Measurements from ENCODE around the gene TBC1D16. TPM values are rescaled to one million over a fixed set of nuclear protein-coding genes. Genes with fewer than 3 reads are reported as not detected.

Gene TBC1D16
- total RNA-seq, 2 donors from 2014 or later: 12.9 to 17.6 TPM

DNA sequence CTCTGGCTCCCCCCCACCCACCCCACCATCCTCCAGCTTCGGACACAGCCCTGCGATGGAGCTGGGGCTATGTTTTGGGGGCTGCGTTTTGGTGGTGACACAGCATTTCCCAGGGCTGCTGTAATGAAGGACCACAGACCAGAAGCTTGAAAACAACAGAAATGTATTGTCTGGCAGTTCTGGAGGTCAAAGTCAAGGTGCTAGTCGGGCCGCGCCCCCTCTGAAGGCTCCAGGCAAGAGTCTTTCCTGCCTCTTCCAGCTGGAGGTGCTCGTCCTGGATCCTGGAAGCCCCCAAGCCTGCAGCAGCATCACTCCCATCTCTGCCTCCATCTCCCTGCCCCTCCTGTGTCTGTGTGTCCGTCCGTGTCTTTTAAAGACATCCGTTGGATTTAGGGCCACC, 50.8 kb downstream of the TBC1D16 start:
- intact Hi-C loops (cut with DNase I, micrococcal nuclease): no loop called here
- ATAC-seq (no peak), DNase-seq (peak in 1 of 2 donors; percentile 19)

DNA sequence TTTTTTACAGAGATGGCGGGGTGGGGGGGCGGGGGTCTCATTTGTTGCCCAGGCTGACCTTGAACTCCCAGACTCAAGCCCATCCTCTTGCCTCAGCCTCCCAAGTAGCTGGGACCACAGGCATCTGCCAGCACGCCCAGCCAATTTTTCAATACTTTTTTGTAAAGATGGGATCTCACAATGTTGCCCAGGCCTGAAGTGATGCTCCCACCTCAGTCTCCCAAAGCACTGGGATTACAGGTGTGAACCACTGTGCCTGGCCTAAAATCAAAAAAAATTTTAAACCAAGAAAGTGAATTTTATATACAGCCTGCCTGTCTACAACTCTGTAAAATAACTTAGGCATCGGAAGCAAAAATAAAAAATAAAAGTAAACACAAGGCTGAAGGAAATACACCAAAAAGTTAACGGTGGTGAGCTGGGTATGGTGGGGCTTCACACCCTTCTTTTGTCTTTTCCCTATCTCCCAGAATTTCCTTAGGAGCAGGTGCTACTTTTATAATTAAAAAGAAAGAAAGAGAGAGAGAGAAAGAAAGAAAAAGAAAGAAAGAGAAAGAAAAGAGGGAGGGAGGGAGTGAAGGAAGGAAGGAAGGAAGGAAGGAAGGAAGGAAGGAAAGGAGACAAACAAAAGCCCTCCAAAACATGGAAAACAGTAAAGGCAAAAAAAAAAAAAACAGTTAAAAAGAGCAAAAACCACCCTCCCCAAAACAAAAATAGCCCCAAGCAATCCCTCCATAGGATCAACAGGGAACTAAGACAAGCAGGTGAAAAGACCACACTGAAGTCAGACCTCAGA, 51.4 kb downstream of the TBC1D16 start:
- intact Hi-C loops (cut with DNase I, micrococcal nuclease): no loop called here

DNA sequence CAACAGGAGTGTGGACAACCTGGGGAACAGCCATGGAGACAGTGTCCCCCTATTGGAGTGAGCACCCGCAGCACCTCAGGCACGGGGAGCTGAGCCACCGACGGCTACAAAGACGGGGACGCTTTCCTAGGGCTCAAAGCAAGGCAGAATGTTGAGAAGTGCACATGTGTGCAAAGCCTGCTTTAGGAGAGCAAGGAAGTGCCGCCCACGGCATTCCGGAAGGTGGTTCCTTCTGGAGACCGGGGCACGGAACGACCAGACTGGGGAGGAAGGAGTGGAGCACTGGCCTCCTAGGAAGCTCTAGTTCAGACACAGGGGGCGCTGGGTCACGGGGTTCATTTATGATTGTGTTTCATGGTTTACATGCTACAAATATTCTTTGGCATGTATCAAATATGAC, 52.2 kb downstream of the TBC1D16 start:
- intact Hi-C loops (cut with DNase I, micrococcal nuclease): no loop called here
- DNase-seq (peak in 1 of 2 donors; percentile 21), ATAC-seq (no peak)

More for the DNA sequence above, 51.4 kb downstream of the TBC1D16 start:
- DNase-seq (no peak), ATAC-seq (no peak)

DNA sequence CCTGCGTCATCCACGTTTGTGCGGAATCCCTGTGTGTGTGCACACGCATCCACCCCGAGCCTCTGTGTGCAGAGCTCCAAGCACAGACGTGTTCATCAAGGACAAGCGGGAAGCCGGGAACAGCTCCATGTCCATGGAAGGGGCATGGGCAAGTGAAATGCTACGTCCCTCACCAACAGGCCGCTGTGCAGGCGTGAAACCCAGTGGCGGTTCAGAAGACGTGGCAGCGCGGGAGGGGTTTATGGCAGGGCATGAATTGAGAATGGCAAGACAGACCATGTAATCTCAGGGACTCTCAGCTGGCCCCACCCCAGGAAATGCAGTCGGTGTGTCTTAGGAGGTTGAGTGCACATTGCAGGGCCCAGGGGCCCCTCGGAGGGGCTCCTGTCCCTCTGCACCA, 52.7 kb downstream of the TBC1D16 start:
- intact Hi-C loops (cut with DNase I, micrococcal nuclease): no loop called here
- ATAC-seq (no peak), DNase-seq (no peak)

DNA sequence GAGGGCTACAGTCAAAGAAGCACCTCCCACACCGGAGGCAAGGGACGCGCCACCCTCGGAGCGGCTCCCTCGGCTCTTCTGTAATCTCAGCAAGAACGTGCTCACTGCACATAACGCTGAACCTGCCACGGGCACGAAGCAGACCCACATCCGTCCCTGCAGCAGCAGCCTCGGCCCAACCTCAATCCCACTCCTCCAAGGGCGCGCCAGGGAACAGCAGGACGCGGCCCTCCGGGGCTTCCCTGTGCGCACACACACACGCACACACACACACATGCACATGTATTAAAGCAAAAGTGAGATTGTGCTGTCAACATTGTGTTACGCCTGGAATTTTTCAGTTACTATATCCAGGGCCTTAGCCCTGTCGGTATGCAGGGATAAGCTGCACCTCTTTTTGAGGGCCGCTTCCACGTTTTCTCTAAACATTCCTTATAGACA, 54.0 kb downstream of the TBC1D16 start:
- ATAC-seq (no peak), DNase-seq (peak in 1 of 2 donors; percentile 8)
- intact Hi-C loops (cut with DNase I, micrococcal nuclease): no loop called here

DNA sequence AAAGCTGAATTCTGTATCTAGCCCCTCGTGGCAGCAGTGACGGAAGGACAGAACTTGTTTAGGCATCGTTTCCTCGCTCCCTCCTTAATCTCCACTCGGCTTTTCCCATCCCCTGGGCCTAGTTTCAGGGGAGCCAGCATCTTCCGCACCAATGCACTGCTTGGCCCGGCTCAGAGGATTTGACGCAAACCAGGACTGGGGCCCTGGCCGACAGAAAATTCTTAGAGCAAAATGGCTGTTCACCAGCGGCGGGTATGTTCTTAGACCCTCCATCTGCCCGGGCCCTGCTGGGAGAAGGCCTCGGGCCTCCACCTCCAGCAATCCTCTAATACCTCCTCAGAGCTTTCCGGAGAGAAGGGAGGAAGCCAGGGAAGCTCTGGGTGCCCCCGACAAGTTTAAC, 54.6 kb downstream of the TBC1D16 start:
- DNase-seq (no peak), ATAC-seq (no peak)
- intact Hi-C loops (cut with DNase I, micrococcal nuclease): no loop called here

DNA sequence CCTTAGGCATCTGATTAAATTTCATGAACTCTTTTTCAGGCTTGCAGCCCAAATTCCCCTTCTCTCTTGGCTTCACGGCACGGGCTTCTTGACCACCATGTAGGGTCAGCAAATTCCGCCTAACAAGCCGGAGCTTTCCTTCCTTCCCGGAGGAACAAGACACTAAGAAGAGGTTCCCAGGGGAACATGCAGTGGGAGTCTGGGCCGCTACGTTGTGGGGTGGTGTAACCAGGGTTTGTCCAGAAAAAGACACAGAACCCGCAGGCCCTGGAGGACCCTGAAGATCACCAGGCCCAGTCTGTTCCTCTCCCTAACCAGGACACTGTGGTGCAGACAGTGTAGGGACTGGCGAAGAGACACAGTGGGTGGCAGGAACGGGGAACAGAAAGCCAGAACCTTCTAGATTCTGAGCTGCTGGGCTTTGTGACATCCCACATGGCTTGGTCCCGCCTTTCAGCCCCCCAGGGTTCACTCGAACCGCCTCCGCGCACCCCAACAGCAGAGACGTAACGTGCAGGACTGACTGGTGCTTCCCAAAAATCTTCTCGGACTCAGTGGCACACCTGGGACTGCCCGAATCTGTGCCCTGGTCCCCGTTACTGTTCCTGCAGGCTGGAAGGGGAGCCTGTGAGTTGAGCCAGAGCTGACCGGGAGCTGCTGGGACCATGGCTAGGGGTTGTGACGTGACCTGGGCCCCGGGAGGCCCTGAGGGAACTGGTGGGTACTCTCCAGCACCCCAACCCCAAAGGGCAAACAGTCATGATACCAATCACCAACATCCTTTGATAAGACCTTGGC, 55.2 kb downstream of the TBC1D16 start:
- intact Hi-C loops (cut with DNase I, micrococcal nuclease): no loop called here
- DNase-seq (no peak), ATAC-seq (no peak)

DNA sequence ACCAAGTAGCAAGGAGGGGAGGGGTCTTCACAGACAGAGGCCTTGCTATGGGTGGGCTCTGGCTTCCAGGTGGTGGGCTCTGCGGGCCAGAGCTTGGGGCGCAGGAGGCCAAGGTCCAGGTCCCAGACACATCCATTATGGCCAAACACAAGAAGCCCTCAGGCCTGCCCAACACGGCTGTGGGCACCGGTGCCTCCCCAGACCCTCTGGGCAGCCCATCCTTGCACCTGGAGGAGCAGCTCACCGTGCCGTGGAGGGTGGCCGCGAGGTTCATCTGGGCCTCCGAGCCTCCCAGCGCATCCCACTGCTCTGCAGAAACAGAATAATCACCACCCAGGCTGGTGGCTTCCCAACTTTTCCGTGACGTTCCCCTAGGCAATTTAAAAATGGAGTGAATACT, 55.9 kb downstream of the TBC1D16 start:
- ATAC-seq: no peak
- no peak for DNase-seq
- intact Hi-C loops (cut with DNase I, micrococcal nuclease): no loop called here

DNA sequence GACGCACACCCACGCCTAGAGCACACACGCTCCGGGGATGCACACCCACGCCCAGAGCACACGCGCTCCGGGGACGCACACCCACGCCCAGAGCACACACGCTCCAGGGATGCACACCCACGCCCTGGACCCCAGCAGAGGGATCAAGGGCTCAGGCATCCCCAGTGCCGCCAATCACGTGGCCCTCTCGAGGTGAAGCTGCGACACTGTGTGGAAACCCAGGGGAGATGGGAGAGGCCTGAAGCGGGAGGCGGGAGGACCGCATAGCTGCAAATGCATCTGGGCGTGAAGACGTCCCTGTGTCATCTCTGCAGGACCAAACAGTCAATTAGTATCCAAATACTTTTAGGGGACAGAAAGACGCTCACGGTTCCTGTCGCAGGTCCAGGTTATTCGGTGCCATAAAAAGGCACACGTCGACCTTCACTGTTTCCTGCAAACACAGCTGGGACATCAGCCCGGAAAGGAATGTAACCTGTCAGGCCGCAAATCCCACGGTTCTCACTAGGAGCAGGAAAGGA, 56.4 kb downstream of the TBC1D16 start:
- DNase-seq (no peak), ATAC-seq (no peak)
- intact Hi-C loops (cut with DNase I, micrococcal nuclease): no loop called here

DNA sequence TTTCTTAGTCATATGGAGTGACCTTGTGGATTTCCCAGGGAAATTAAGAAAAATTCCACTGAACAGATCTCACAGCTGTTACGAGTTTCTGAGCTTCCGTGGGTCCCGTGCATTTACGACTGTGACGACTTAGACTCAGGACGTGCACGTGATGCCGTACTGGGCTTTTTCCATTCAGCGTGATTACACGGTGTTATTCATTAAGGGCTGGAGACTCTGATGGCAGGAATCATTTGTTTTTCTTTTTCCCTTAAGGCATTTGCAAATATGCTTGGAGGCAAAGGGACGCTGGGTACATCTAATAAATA, 57.2 kb downstream of the TBC1D16 start:
- ATAC-seq (no peak), DNase-seq (no peak)
- intact Hi-C loops (cut with DNase I, micrococcal nuclease): no loop called here

DNA sequence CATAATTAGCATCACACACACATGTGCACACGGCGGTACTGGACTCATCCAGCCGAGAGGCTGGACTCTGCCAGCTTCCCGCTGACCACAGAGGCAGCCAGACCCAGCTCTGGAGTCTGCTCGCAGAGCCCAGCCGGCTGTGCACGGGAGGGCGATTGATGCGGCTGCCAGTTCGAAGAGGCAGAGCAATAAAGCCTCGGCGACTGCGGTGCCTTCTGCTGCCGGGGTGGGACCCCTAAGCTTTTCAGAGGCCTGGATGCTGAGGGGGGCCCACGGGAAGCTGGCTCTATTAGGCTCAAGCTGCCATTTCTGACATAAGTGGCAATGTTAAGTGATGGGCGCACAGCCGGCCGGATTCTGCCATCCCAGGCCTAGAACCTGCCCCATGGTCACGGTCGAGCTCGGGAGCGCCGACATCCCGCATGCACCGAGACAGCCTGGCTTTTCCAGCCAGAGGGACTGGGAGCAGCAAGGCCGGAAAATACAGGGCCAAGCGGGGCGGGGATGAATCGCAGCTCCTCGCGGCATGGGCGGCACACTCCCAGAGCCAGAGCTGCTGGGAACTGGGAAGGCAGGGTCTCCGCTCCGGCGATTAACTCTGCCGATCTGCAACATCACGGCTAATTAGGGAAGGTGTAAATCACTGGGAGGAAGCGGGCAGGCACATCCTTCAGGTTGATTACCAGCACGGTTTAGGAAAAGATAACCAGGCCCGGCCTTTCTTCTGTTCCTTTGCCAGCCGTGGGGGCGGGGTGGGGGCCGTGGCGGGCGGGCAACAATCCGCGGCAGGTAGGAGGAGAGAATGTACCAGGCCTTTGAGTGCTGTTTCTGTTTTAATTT, 57.7 kb downstream of the TBC1D16 start:
- no peak for DNase-seq
- intact Hi-C loops (cut with DNase I, micrococcal nuclease): no loop called here
- ATAC-seq: no peak

DNA sequence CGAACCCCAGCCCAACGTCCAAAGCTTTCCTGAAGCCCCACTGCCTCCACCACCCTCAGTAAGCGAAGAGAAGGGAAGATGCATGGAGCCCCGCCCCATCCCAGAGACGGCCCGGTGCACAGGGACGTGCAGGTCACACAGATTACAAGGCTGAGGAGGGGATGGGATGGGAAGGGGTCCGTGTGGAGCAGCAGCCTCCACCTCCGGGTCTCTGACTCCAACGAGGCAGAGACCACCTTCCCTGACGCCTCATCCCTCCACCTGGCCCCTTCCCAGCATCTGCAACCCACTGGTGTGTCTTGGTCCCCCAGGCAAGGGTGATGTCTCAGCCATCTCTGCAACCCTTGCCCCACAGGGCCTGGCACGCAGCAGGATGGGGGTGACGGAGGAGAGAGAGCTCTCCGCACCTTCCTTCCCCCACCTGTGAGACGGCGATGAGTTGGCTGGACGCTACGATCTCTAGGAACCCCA, 58.5 kb downstream of the TBC1D16 start:
- intact Hi-C loops (cut with DNase I, micrococcal nuclease): no loop called here
- DNase-seq: no peak
- no peak for ATAC-seq

DNA sequence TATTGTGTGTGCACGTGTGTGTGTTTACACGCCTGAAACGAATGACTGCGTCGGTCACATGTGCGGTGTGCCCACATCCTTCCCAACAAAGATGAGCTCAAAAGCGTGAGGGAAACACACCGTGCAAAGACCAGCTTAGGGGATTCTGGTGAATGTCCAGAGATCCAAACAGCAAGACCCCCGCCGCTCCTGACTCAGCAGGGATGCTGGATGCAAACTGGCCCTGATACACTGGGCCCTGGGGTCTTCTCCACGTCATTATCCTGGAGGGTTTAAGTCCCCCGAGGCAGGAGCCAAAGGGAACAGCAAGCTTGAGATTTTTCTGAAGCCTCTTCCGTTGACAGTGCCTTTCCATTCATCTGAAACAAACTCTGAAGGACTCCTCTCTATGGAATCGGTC, 59.2 kb downstream of the TBC1D16 start:
- ATAC-seq: no peak
- no peak for DNase-seq
- intact Hi-C loops (cut with DNase I, micrococcal nuclease): no loop called here

DNA sequence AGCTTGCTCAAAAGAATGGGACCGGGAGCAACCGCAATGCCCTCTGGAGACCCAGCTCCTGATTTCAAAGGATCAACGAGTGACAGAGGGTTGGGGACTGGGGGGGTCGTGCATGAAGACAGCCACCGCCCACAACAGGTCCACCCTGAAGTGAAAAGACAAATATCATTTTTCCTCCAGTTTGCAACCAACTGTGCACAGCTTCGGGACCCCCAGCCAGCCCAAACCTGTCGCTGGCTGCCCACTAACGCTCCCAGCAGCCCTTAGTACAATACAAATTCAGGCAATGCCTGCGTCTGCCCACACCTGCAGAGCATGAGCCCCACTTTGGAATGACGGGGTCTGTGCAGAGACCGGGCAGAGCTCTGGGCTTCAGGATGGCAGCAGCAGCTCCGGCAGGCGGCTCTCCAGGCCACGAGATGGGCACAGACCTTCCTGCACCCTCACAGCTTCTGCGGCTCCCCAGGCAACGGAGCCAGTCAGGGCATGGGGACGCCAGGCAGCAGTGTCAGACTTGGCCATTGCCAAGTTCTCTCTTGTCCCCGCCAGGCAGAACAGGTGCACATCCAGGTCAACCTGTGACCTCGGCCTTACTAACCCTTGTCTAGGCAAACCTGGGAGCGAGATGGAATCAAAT, 60.1 kb downstream of the TBC1D16 start:
- ATAC-seq (no peak), DNase-seq (no peak)
- intact Hi-C loops (cut with DNase I, micrococcal nuclease): no loop called here

DNA sequence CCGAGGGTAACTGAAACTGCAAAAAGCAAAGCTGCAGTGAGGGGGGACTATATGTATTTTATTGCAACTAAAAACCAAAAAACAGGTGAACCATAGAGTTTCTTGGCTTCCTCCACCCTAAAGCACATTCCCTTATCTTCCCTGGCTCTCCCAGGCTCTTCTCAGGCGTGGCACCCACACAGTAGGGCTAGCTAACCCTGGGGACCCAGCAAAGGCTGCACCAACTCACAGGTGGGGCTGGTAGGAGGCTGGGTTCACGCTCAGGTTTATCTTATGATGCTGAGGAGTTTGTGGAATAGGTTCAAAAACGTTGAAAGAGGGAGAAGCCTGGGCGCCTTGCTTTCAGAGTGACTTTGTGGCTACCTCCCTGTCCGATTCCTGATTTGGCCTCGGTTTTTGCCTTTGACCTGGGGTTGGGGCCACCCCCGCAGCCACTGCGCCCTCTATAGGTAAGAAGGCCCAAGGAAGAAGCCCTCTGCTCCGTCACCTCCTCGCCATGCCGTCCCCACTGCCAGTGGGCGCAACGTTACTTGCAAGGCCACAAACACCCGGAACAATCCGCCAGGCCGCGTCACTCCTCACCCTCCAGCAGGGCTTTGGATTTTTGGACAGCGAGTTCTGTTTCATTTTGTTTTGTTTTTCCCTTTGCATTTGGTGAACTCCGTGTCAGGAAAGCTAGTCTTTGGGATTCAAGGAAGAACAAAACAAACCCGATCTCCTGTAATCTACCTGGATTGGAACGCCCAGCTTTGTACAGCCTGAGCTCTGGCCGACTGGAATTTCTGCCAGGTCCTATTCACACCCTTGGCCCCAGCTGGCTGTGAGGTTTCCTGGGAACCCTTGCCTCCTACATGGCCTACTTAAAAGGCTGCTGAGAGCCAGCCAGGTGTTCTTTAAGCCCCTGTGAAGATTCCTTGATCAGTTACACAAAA, 60.8 kb downstream of the TBC1D16 start:
- intact Hi-C loops (cut with DNase I, micrococcal nuclease): no loop called here
- ATAC-seq: no peak
- no peak for DNase-seq

DNA sequence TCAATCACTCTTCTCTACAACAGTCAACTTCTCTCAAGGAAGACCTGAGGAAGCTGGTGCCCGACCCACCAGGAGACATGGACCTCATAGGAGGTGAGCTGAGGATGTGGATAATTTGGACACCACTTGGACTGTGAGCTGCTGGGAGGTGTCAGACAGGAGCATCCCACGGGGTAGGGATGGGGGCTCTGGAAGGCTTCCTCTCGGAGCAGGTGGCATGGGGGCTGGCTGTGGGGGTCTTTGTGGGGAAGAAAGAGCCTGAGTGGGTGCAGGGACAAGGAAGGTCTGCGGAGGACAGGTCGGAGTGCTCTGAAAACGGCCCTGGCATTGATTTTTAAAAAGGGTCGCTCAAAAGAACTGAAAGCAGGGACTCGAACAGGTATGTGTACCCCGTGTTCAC, 64.0 kb downstream of the TBC1D16 start:
- intact Hi-C loops (cut with DNase I, micrococcal nuclease): no loop called here
- no peak for ATAC-seq

DNA sequence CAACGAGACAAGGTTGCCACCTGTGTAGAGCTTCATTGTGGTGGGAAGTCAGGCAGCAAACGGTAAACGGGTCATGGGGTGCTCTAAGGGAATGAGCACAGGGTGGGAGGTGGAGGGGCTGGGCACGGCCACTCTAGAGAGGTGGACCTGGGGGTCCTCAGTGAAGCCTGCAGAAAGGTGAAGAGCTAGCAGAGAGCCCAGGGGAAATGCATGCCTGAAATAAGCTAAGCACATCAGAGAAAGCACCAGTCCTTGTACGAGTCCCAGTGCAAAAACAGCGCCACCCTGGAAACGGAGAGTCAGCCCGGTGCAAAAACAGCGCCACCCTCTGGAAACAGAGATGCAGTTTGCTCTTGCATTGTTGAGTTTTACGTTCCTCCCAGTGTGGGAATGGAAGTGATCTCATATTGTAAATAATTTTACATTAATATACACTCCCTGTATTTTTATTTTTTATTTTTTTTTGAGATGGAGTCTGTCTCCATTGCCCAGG, 65.0 kb downstream of the TBC1D16 start:
- no peak for DNase-seq
- intact Hi-C loops (cut with DNase I, micrococcal nuclease): no loop called here
- ATAC-seq: peak; percentile 50

More for the DNA sequence above, 64.0 kb downstream of the TBC1D16 start:
- DNase-seq: no peak

DNA sequence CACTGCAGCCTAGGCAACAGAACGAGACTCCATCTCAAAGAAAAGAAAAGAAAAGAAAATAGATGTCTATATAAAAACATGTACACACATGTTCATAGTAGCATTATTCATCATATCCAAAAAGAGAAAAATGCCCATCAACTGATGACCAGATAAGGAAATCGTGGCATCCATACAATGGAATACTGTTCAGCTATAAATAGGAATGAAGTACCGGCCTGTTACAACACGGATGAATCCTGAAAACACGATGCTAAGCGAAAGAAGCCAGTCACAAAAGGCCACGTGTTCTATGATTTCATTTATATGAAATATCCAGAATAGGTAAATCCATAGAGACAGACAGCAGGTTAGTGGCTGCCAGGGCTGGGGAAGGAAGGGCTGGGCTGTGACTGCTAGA, 65.8 kb downstream of the TBC1D16 start:
- ATAC-seq: no peak
- DNase-seq: no peak
- intact Hi-C loops (cut with DNase I, micrococcal nuclease): no loop called here
